IMR-90 (cell line): ENCODE measurements around the gene CD7. TPM values are rescaled to one million over a fixed set of nuclear protein-coding genes. Genes with fewer than 3 reads are reported as not detected.

ENCODE experiments used
- ATAC-seq: fragments of 200-7000 bp; cut with Tn5 transposase; 2 replicates; pipeline ENCODE4 v1.9.1; 2020; ENCODE audit warnings: low read depth, mild to moderate bottlenecking, moderate library complexity
- BruUV-seq: library from RNA; stranded (reverse); fragments of 400-500 nt; replicated peaks from 2 replicates; lab custom pipeline; 2021; lab: Mats Ljungman, UMichigan
- CTCF ChIA-PET: fragments of 300-600 bp; formaldehyde crosslinking; extraction: SDS; loops from one replicate; lab custom pipeline; 2021; ENCODE audit warnings: antibody characterized with exemption; lab: Yijun Ruan, JAX
- POLR2A ChIA-PET: fragments of 300-600 bp; sonication (Branson Sonifier 250); formaldehyde crosslinking; loops from one replicate; lab custom pipeline; 2022; ENCODE audit warnings: antibody characterized with exemption; ENCODE audit not compliant: unreplicated experiment; lab: Charles Lee
- DNase-seq: peaks from one replicate; pipeline ENCODE4 v3.0.0; 2013
- H2AFZ ChIP-seq: replicated peaks from 2 replicates; pipeline ENCODE3; 2013; ENCODE audit warnings: low read length, mild to moderate bottlenecking; ENCODE audit not compliant: poor library complexity
- H2AK5ac ChIP-seq: 2 replicates; pipeline ENCODE4 v1.6.1; 2013; ENCODE audit warnings: low read depth, low read length, inconsistent platforms
- H2AK9ac ChIP-seq: replicated peaks from 2 replicates; pipeline ENCODE3; 2013; ENCODE audit warnings: mild to moderate bottlenecking, low read depth, low read length, moderate library complexity; ENCODE audit not compliant: poor library complexity
- H2BK120ac ChIP-seq: 2 replicates; pipeline ENCODE4 v1.6.1; 2013; ENCODE audit warnings: low read depth, low read length, inconsistent platforms
- H2BK15ac ChIP-seq: 3 replicates; pipeline ENCODE4 v1.6.1; 2013; ENCODE audit warnings: low read depth, low read length, inconsistent platforms
- H2BK20ac ChIP-seq: 2 replicates; pipeline ENCODE4 v1.6.1; 2013; ENCODE audit warnings: low read depth, mild to moderate bottlenecking, inconsistent platforms, low read length, moderate library complexity
- H2BK5ac ChIP-seq: 2 replicates; pipeline ENCODE4 v1.6.1; 2013; ENCODE audit warnings: mild to moderate bottlenecking, low read depth, low read length, inconsistent platforms; ENCODE audit not compliant: poor library complexity, severe bottlenecking
- H3K14ac ChIP-seq: replicated peaks from 2 replicates; pipeline ENCODE4 v1.6.1; 2013; ENCODE audit warnings: low read depth, low read length, inconsistent platforms
- H3K18ac ChIP-seq: 2 replicates; pipeline ENCODE4 v1.6.1; 2013; ENCODE audit warnings: low read depth, low read length, control low read depth
- H3K23ac ChIP-seq: 2 replicates; pipeline ENCODE4 v1.6.1; 2013; ENCODE audit warnings: low read depth, low read length, inconsistent platforms
- H3K27ac ChIP-seq: 2 replicates; pipeline ENCODE4 v1.5.1; 2013; ENCODE audit warnings: mild to moderate bottlenecking, control low read depth, low read length; ENCODE audit not compliant: insufficient read depth
- H3K27me3 ChIP-seq: 2 replicates; pipeline ENCODE4 v1.6.1; 2013; ENCODE audit warnings: low read length; ENCODE audit not compliant: control insufficient read depth, insufficient read depth
- H3K36me3 ChIP-seq: 2 replicates; pipeline ENCODE4 v1.6.1; 2013; ENCODE audit warnings: low read length, mixed read lengths; ENCODE audit not compliant: control insufficient read depth, insufficient read depth
- H3K4ac ChIP-seq: 2 replicates; pipeline ENCODE4 v1.6.1; 2013; ENCODE audit warnings: low read depth, low read length, inconsistent platforms
- H3K4me1 ChIP-seq: 2 replicates; pipeline ENCODE4 v1.6.1; 2013; ENCODE audit warnings: low read length, mixed read lengths; ENCODE audit not compliant: control insufficient read depth, insufficient read depth
- H3K4me2 ChIP-seq: 2 replicates; pipeline ENCODE4 v1.6.1; 2013; ENCODE audit warnings: low read depth, mild to moderate bottlenecking, control low read depth, low read length, moderate library complexity
- H3K4me3 ChIP-seq: 2 replicates; pipeline ENCODE4 v1.5.1; 2013; ENCODE audit warnings: low read depth, mild to moderate bottlenecking, control low read depth, low read length, moderate library complexity; ENCODE audit not compliant: insufficient read depth
- H3K56ac ChIP-seq: 2 replicates; pipeline ENCODE4 v1.6.1; 2013; ENCODE audit warnings: low read length, inconsistent platforms; ENCODE audit not compliant: insufficient read depth; ENCODE audit errors: extremely low read depth
- H3K79me1 ChIP-seq, 2 experiments: 2 replicates each; pipeline ENCODE4 v1.6.1; 2013; ENCODE audit warnings: low read length in 2 of 2, inconsistent platforms in 1 of 2, low read depth in 1 of 2
- H3K9ac ChIP-seq: 2 replicates; pipeline ENCODE4 v1.6.1; 2013; ENCODE audit warnings: low read depth, low read length, control low read depth
- H3K9me1 ChIP-seq: 2 replicates; pipeline ENCODE4 v1.6.1; 2013; ENCODE audit warnings: low read length, inconsistent platforms; ENCODE audit not compliant: insufficient read depth
- H3K9me3 ChIP-seq: 2 replicates; pipeline ENCODE4 v1.6.1; 2013; ENCODE audit warnings: low read length; ENCODE audit not compliant: control insufficient read depth, insufficient read depth
- H4K20me1 ChIP-seq: 2 replicates; pipeline ENCODE4 v1.6.1; 2013; ENCODE audit warnings: low read length, inconsistent platforms; ENCODE audit not compliant: insufficient read depth
- H4K5ac ChIP-seq: 2 replicates; pipeline ENCODE4 v1.6.1; 2013; ENCODE audit warnings: mild to moderate bottlenecking, low read depth, low read length, control low read depth
- H4K8ac ChIP-seq, 2 experiments: 2 replicates each; pipeline ENCODE4 v1.6.1; 2013; ENCODE audit warnings: low read depth in 2 of 2, low read length in 2 of 2, control low read depth in 1 of 2, inconsistent platforms in 1 of 2
- H4K91ac ChIP-seq: 2 replicates; pipeline ENCODE4 v1.6.1; 2013; ENCODE audit warnings: low read depth, low read length, inconsistent platforms; ENCODE audit not compliant: insufficient read depth
- BHLHE40 ChIP-seq: fragments of 150-350 bp; IDR thresholded peaks from 2 replicates; pipeline ENCODE4 v1.6.1; 2016; ENCODE audit warnings: mild to moderate bottlenecking, low read depth, low read length
- CEBPB ChIP-seq: IDR thresholded peaks from 2 replicates; pipeline ENCODE4 v1.6.1; 2012; ENCODE audit warnings: low read depth, low read length, improper control_type of control experiment
- CTCF ChIP-seq: conservative IDR thresholded peaks from 2 replicates; pipeline ENCODE4 v1.5.1; 2012; ENCODE audit warnings: mild to moderate bottlenecking, low read depth, low read length, improper control_type of control experiment
- ELK1 ChIP-seq: fragments of 150-350 bp; IDR thresholded peaks from 2 replicates; pipeline ENCODE4 v1.6.1; 2016; ENCODE audit warnings: low read depth, mild to moderate bottlenecking, low read length, moderate library complexity, borderline replicate concordance
- FOS ChIP-seq: fragments of 150-350 bp; IDR thresholded peaks from 2 replicates; pipeline ENCODE4 v1.6.1; 2016; ENCODE audit warnings: low read depth, low read length
- MAFK ChIP-seq: IDR thresholded peaks from 2 replicates; pipeline ENCODE4 v1.6.1; 2012; ENCODE audit warnings: low read depth, low read length, improper control_type of control experiment
- MAZ ChIP-seq: IDR thresholded peaks from 2 replicates; pipeline ENCODE4 v1.6.1; 2012; ENCODE audit warnings: low read depth, mild to moderate bottlenecking, low read length, improper control_type of control experiment, moderate library complexity, borderline replicate concordance
- POLR2A ChIP-seq: IDR thresholded peaks from 2 replicates; pipeline ENCODE4 v1.6.1; 2012; ENCODE audit warnings: mild to moderate bottlenecking, low read depth, low read length
- RAD21 ChIP-seq: IDR thresholded peaks from 2 replicates; pipeline ENCODE4 v1.6.1; 2012; ENCODE audit warnings: low read length, improper control_type of control experiment
- RCOR1 ChIP-seq: IDR thresholded peaks from 2 replicates; pipeline ENCODE4 v1.6.1; 2012; ENCODE audit warnings: mild to moderate bottlenecking, low read length, improper control_type of control experiment; ENCODE audit not compliant: insufficient replicate concordance
- RFX5 ChIP-seq: IDR thresholded peaks from 2 replicates; pipeline ENCODE4 v1.8.0; 2012; ENCODE audit warnings: low read depth, mild to moderate bottlenecking, low read length, moderate library complexity
- SMC3 ChIP-seq: fragments of 150-350 bp; IDR thresholded peaks from 2 replicates; pipeline ENCODE4 v1.6.1; 2016; ENCODE audit warnings: low read depth, mild to moderate bottlenecking, antibody characterized with exemption, low read length, moderate library complexity
- USF2 ChIP-seq: fragments of 150-350 bp; IDR thresholded peaks from 2 replicates; pipeline ENCODE4 v1.6.1; 2017; ENCODE audit warnings: mild to moderate bottlenecking, antibody characterized with exemption, low read length, low read depth
- WGBS, 2 experiments: methylation state at CpG; one replicate each; pipeline versions ENCODE4 v1.1.5 to v1.1.7; 2013; ENCODE audit warnings: missing lambda C conversion rate in 2 of 2; ENCODE audit not compliant: insufficient read length in 1 of 2; ENCODE audit errors: extremely low coverage in 2 of 2; 5-methylcytosine and 5-hydroxymethylcytosine counted together
- dilution Hi-C: fragments of 300-500 bp; cut with HindIII; formaldehyde crosslinking; loops from one replicate; pipeline ENCODE4 v1.14.3; 2018; ENCODE audit warnings: low sequenced_read_pairs; ENCODE audit not compliant: unreplicated experiment
- in situ Hi-C: fragments of 300-500 bp; cut with MboI; formaldehyde crosslinking; loops from 3 replicates; pipeline ENCODE4 v1.14.3; 2019; ENCODE audit warnings: low sequenced_read_pairs, inconsistent platforms, mixed read lengths
- intact Hi-C: fragments of 100-400 bp; cut with micrococcal nuclease; formaldehyde crosslinking; loops from 2 replicates; pipeline ENCODE4 v1.10.0; 2022
- polyA plus RNA-seq, 3 experiments: library from polyadenylated mRNA; depleted of rRNA; stranded (reverse); fragments of >200 nt; gene quantifications; 2 replicates each; pipeline ENCODE4 v1.2.3, GENCODE V29; 2012; ENCODE audit warnings: low replicate concordance in 1 of 3
- total RNA-seq: library from RNA; depleted of rRNA; stranded (reverse); fragments of >200 nt; gene quantifications from 2 replicates; pipeline ENCODE4 v1.2.3, GENCODE V29; 2012

Gene CD7
- total and polyA plus RNA-seq, 2 of the 4 experiments (the other 2 are of a cell fraction): not detected

GRCh38 chr17:82297714-82298537 is 19.5 kb downstream of the CD7 start:
- H3K9me1 ChIP-seq: peaks cover 13% of the 10 kb centered on the region
- peak overlapping the region; percentile 94 for H3K14ac ChIP-seq
- peak overlapping the region; percentile 37 for H3K4me3 ChIP-seq
- H4K8ac ChIP-seq: peak overlapping the region; percentile 71 to 97
- peak overlapping the region; percentile 95 for H4K5ac ChIP-seq
- H2AK5ac ChIP-seq: peak overlapping the region; percentile 97
- H3K9me3 ChIP-seq: no peaks in the 10 kb centered on the region
- peak overlapping the region; percentile 50 for H3K56ac ChIP-seq
- H3K27ac ChIP-seq: peak overlapping the region; percentile 98
- peak overlapping the region; percentile 74 for H3K9ac ChIP-seq
- H3K23ac ChIP-seq: peak overlapping the region; percentile 95
- ChIA-PET POLR2A (no interaction called here), CTCF (no interaction called here)
- peak overlapping the region; percentile 92 for H2BK20ac ChIP-seq
- H3K79me1 ChIP-seq: peaks cover 0 to 16% of the 10 kb centered on the region in 2 experiments; a peak in 2 of 4 replicates
- peak overlapping the region; percentile 91 for H3K18ac ChIP-seq
- peak overlapping the region; percentile 99 for H2BK5ac ChIP-seq
- H3K4me1 ChIP-seq: peaks cover 26% of the 10 kb centered on the region
- dilution Hi-C loops: no loop called here
- peak overlapping the region; percentile 97 for H3K4ac ChIP-seq
- H3K4me2 ChIP-seq: peak overlapping the region; percentile 89
- ATAC-seq (peak; percentile 82), DNase-seq (peak; percentile 96)
- H3K27me3 ChIP-seq: no peaks in the 10 kb centered on the region
- no peaks in the 10 kb centered on the region; the same call in 1 of the 2 replicates for H4K20me1 ChIP-seq
- peak overlapping the region; percentile 97 for H2BK120ac ChIP-seq
- H4K91ac ChIP-seq: peak overlapping the region; percentile 93
- WGBS, 2 experiments: 1% methylated on average over 15 of the region's 36 CpGs; no CpG with 5 or more reads in 1 of the 2 experiments
- H2BK15ac ChIP-seq: peak overlapping the region; percentile 91; the same call in 2 of the 3 replicates
- peak overlapping the region; percentile 95 for H2AK9ac ChIP-seq
- peak overlapping the region; percentile 95 for H2AFZ ChIP-seq
- in situ Hi-C loops: no loop called here
- no peaks in the 10 kb centered on the region for H3K36me3 ChIP-seq
- intact Hi-C loops: no loop called here
- BruUV-seq: no TSS peak
- peak; percentile 6 for TF ChIP-seq RCOR1
- no peak for TF ChIP-seq RAD21
- no peak for TF ChIP-seq SMC3
- no peak for TF ChIP-seq MAFK
- TF ChIP-seq BHLHE40: peak; percentile 40
- TF ChIP-seq CTCF: no peak; the same call in 1 of the 2 replicates
- TF ChIP-seq FOS: peak; percentile 31; the same call in 1 of the 2 replicates
- TF ChIP-seq ELK1: peak; percentile 61; the same call in 1 of the 2 replicates
- TF ChIP-seq CEBPB: peak; percentile 29; the same call in 1 of the 2 replicates
- TF ChIP-seq USF2: no peak
- no peak for TF ChIP-seq RFX5
- TF ChIP-seq MAZ: peak; percentile 60; the same call in 1 of the 2 replicates
- TF ChIP-seq POLR2A: peak; percentile 65
